SK-N-SH treated with all-trans-retinoic acid at 6 μM for 48 hours (cell line): ENCODE measurements around the gene DUSP11.

ENCODE experiments used
- BACH2 ChIP-seq: fragments of 250-450 bp; sonication (Bioruptor Pico); IDR thresholded peaks from 2 replicates; pipeline ENCODE4 v1.9.0; 2021; ENCODE audit warnings: mild to moderate bottlenecking, borderline replicate concordance
- CSDC2 ChIP-seq: fragments of 250-450 bp; sonication (Bioruptor Pico); IDR thresholded peaks from 2 replicates; pipeline ENCODE4 v1.5.0; 2020; ENCODE audit warnings: mild to moderate bottlenecking, moderate library complexity
- ISL1 ChIP-seq: fragments of 250-450 bp; sonication (Bioruptor Pico); IDR thresholded peaks from 2 replicates; pipeline ENCODE4 v2.1.2; 2022; ENCODE audit warnings: mild to moderate bottlenecking, moderate library complexity
- OSR1 ChIP-seq: fragments of 250-450 bp; sonication (Bioruptor Pico); IDR thresholded peaks from 2 replicates; pipeline ENCODE4 v1.8.0; 2022; ENCODE audit warnings: moderate library complexity, mild to moderate bottlenecking, inconsistent platforms
- PPARA ChIP-seq: fragments of 250-450 bp; sonication (Bioruptor Pico); IDR thresholded peaks from 2 replicates; pipeline ENCODE4 v1.5.0; 2020; ENCODE audit warnings: mild to moderate bottlenecking, borderline replicate concordance
- TCF4 ChIP-seq: fragments of 250-450 bp; sonication (Bioruptor Pico); IDR thresholded peaks from 2 replicates; pipeline ENCODE4 v1.8.0; 2021; ENCODE audit warnings: mild to moderate bottlenecking, moderate library complexity, borderline replicate concordance
- TOX ChIP-seq: fragments of 250-450 bp; sonication (Bioruptor Pico); IDR thresholded peaks from 2 replicates; pipeline ENCODE4 v1.8.0; 2021; ENCODE audit warnings: mild to moderate bottlenecking, moderate library complexity, borderline replicate concordance
- ZC3H10 ChIP-seq: fragments of 250-450 bp; sonication (Bioruptor Pico); IDR thresholded peaks from 2 replicates; pipeline ENCODE4 v1.5.1; 2021; ENCODE audit warnings: mild to moderate bottlenecking, moderate library complexity
- ZFP3 ChIP-seq: fragments of 250-450 bp; sonication (Bioruptor Pico); IDR thresholded peaks from 2 replicates; pipeline ENCODE4 v1.5.0; 2020; ENCODE audit warnings: mild to moderate bottlenecking, moderate library complexity
- TF ChIP-seq, protein P1 (sequence below): fragments of 250-450 bp; sonication (Bioruptor Pico); IDR thresholded peaks from 2 replicates; pipeline ENCODE4 v1.8.0; 2020; ENCODE audit warnings: mild to moderate bottlenecking, moderate library complexity, borderline replicate concordance
- TF ChIP-seq, protein P2 (sequence below): fragments of 250-450 bp; sonication (Bioruptor Pico); IDR thresholded peaks from 2 replicates; pipeline ENCODE4 v1.5.1; 2020; ENCODE audit warnings: low read depth, mild to moderate bottlenecking, moderate library complexity

DNA sequence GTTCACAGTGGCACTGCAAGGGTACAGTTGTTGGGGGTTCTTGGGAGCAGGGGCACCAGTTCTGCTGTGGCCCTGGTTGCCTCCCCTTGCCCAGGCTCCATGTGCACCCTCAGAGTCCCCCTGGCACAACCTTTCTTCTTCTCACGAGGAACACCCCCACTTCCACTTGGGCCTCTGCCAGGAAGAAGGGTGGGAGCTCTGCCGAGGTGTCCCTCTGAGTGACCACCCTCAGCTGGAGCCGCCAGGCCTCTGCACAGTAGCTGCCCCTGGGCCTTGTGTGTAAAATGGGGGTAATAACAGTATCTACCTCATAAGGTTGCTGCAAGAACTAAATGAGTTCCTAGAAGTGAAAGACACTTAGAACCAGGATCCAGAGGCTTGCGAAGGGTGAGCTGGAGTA is 51.2 kb downstream of the DUSP11 start:
- no peak for TF ChIP-seq BACH2 (CRISPR knock-in tag)
- no peak for TF ChIP-seq PPARA (CRISPR knock-in tag)
- TF ChIP-seq CSDC2 (CRISPR knock-in tag) = no peak
- TF ChIP-seq, protein P1, sequence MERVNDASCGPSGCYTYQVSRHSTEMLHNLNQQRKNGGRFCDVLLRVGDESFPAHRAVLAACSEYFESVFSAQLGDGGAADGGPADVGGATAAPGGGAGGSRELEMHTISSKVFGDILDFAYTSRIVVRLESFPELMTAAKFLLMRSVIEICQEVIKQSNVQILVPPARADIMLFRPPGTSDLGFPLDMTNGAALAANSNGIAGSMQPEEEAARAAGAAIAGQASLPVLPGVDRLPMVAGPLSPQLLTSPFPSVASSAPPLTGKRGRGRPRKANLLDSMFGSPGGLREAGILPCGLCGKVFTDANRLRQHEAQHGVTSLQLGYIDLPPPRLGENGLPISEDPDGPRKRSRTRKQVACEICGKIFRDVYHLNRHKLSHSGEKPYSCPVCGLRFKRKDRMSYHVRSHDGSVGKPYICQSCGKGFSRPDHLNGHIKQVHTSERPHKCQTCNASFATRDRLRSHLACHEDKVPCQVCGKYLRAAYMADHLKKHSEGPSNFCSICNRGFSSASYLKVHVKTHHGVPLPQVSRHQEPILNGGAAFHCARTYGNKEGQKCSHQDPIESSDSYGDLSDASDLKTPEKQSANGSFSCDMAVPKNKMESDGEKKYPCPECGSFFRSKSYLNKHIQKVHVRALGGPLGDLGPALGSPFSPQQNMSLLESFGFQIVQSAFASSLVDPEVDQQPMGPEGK (CRISPR knock-in tag) = no peak
- TF ChIP-seq TOX (CRISPR knock-in tag) = no peak
- TF ChIP-seq TCF4 (CRISPR knock-in tag) = no peak
- TF ChIP-seq, protein P2, sequence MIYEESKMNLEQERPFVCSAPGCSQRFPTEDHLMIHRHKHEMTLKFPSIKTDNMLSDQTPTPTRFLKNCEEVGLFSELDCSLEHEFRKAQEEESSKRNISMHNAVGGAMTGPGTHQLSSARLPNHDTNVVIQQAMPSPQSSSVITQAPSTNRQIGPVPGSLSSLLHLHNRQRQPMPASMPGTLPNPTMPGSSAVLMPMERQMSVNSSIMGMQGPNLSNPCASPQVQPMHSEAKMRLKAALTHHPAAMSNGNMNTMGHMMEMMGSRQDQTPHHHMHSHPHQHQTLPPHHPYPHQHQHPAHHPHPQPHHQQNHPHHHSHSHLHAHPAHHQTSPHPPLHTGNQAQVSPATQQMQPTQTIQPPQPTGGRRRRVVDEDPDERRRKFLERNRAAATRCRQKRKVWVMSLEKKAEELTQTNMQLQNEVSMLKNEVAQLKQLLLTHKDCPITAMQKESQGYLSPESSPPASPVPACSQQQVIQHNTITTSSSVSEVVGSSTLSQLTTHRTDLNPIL = no peak
- no peak for TF ChIP-seq ISL1 (CRISPR knock-in tag)
- no peak for TF ChIP-seq ZFP3 (CRISPR knock-in tag)
- TF ChIP-seq OSR1 (CRISPR knock-in tag) = no peak
- no peak for TF ChIP-seq ZC3H10 (CRISPR knock-in tag)
